Ishikawa (cell line): ENCODE measurements around the gene MBOAT7.

Experiments used
- CEBPB ChIP-seq: IDR thresholded peaks from 2 replicates; pipeline ENCODE4 v1.6.1; 2012
- CREB1 ChIP-seq: IDR thresholded peaks from 2 replicates; pipeline ENCODE4 v1.6.1; 2012; ENCODE audit warnings: low read depth
- EGR1 ChIP-seq: IDR thresholded peaks from 2 replicates; pipeline ENCODE4 v1.6.1; 2012
- EP300 ChIP-seq: IDR thresholded peaks from 2 replicates; pipeline ENCODE4 v1.6.1; 2012; ENCODE audit warnings: borderline replicate concordance
- FOXM1 ChIP-seq: IDR thresholded peaks from 2 replicates; pipeline ENCODE4 v1.6.1; 2012; ENCODE audit warnings: low read depth, borderline replicate concordance
- NFIC ChIP-seq: IDR thresholded peaks from 2 replicates; pipeline ENCODE4 v1.6.1; 2012
- RAD21 ChIP-seq: IDR thresholded peaks from 2 replicates; pipeline ENCODE4 v1.6.1; 2012; ENCODE audit warnings: low read depth
- TAF1 ChIP-seq: IDR thresholded peaks from 2 replicates; pipeline ENCODE4 v1.6.1; 2012; ENCODE audit warnings: low read depth, mild to moderate bottlenecking
- TCF12 ChIP-seq: IDR thresholded peaks from 2 replicates; pipeline ENCODE4 v1.6.1; 2012; ENCODE audit warnings: low read depth
- TEAD4 ChIP-seq: IDR thresholded peaks from 2 replicates; pipeline ENCODE4 v1.6.1; 2012
- YY1 ChIP-seq: IDR thresholded peaks from 2 replicates; pipeline ENCODE4 v1.6.1; 2012; ENCODE audit warnings: low read depth
- ZBTB7A ChIP-seq: IDR thresholded peaks from 2 replicates; pipeline ENCODE4 v1.6.1; 2012; ENCODE audit warnings: low read depth
- TF ChIP-seq, protein P1 (sequence below): IDR thresholded peaks from 2 replicates; pipeline ENCODE4 v1.6.1; 2012
- TF ChIP-seq, protein P2 (sequence below): IDR thresholded peaks from 2 replicates; pipeline ENCODE4 v1.6.1; 2012
- TF ChIP-seq, protein P3 (sequence below): IDR thresholded peaks from 2 replicates; pipeline ENCODE4 v1.6.1; 2012; ENCODE audit warnings: low read depth, mild to moderate bottlenecking

The MBOAT7 gene

DNA sequence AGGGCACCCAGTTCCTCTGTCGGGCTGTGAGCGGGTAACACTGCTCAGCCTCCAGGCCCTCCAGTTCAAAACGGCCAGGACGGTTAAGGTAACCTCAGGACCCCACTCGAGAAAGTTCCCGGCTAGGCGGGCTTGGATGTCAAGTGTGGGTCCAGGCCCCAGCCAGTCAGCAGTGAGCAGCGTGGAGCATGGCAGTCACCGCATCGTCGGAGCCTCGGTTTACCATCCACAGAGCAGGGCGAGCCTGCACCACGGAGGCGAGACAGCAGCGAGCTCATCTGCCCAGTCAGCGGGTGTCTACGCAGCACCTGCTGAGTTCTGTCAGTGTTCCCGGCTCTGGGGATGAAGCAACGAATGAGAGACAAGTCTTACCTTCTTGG is 59.8 kb downstream of the MBOAT7 start:
- TF ChIP-seq TEAD4, result no peak
- TF ChIP-seq TAF1, result no peak
- no peak for TF ChIP-seq CEBPB

DNA sequence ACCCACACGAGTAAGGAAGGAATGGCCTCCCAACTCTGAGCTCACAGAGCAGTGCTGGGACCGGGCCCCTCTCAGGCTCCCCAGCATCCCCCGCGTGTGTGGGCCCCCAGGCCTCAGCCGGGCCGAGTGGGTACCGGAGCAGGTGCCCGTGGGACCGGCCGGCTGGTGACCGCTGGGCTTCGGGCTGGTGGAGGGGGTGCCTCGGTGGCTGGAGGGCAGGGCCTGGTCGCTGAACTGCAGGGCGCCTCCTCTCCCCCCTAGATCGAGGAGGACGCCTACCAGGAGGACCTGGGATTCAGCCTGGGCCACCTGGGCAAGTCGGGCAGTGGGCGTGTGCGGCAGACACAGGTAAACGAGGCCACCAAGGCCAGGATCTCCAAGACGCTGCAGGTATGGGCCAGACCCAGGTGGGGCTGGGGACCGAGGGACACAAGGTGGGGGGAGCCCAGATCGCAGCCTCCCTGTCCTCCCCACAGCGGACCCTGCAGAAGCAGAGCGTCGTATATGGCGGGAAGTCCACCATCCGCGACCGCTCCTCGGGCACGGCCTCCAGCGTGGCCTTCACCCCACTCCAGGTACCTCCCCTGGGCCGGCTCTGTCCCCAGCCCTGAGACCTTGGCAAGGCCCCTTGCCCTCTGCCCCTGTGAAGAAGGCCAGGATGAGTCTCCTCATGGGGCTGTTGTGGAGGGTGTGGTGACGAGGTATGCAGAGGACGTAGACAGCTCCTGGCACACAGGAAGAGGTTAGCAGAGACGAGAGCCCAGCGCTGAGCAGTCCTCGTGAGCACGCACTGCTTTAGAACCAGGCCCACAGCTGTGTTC is 60.4 kb downstream of the MBOAT7 start:
- TF ChIP-seq CEBPB (no peak), NFIC (no peak), CREB1 (no peak), TCF12 (no peak), YY1 (no peak), EP300 (no peak), FOXM1 (no peak), EGR1 (no peak), ZBTB7A (no peak), RAD21 (no peak), TEAD4 (no peak), TAF1 (no peak)
- TF ChIP-seq, protein P1, sequence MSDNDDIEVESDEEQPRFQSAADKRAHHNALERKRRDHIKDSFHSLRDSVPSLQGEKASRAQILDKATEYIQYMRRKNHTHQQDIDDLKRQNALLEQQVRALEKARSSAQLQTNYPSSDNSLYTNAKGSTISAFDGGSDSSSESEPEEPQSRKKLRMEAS, result no peak
- TF ChIP-seq, protein P2, sequence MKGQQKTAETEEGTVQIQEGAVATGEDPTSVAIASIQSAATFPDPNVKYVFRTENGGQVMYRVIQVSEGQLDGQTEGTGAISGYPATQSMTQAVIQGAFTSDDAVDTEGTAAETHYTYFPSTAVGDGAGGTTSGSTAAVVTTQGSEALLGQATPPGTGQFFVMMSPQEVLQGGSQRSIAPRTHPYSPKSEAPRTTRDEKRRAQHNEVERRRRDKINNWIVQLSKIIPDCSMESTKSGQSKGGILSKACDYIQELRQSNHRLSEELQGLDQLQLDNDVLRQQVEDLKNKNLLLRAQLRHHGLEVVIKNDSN, result no peak
- TF ChIP-seq, protein P3, sequence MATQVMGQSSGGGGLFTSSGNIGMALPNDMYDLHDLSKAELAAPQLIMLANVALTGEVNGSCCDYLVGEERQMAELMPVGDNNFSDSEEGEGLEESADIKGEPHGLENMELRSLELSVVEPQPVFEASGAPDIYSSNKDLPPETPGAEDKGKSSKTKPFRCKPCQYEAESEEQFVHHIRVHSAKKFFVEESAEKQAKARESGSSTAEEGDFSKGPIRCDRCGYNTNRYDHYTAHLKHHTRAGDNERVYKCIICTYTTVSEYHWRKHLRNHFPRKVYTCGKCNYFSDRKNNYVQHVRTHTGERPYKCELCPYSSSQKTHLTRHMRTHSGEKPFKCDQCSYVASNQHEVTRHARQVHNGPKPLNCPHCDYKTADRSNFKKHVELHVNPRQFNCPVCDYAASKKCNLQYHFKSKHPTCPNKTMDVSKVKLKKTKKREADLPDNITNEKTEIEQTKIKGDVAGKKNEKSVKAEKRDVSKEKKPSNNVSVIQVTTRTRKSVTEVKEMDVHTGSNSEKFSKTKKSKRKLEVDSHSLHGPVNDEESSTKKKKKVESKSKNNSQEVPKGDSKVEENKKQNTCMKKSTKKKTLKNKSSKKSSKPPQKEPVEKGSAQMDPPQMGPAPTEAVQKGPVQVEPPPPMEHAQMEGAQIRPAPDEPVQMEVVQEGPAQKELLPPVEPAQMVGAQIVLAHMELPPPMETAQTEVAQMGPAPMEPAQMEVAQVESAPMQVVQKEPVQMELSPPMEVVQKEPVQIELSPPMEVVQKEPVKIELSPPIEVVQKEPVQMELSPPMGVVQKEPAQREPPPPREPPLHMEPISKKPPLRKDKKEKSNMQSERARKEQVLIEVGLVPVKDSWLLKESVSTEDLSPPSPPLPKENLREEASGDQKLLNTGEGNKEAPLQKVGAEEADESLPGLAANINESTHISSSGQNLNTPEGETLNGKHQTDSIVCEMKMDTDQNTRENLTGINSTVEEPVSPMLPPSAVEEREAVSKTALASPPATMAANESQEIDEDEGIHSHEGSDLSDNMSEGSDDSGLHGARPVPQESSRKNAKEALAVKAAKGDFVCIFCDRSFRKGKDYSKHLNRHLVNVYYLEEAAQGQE, result no peak

DNA sequence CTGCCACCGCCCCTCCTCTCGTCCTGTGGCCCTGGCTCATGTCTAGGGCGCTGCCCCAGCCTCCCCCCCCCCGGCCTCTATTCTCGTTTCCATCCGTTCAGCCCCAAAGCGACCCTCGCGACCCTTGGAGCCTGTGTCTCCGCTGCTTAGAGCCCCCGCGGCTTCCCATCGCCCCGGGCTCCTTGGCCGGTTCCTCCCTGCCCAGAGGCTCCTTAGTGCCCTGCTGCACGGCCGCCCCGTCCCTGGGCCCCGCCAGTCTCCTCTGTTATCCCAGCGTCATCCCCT is 61.0 kb downstream of the MBOAT7 start:
- TF ChIP-seq RAD21, result no peak
- TF ChIP-seq, protein P1, result no peak
- TF ChIP-seq NFIC, result no peak
- no peak for TF ChIP-seq YY1
- TF ChIP-seq ZBTB7A, result no peak
- no peak for TF ChIP-seq CREB1
- TF ChIP-seq EGR1, result no peak
- TF ChIP-seq TCF12, result no peak
- TF ChIP-seq CEBPB, result no peak
- no peak for TF ChIP-seq FOXM1
- no peak for TF ChIP-seq EP300
- TF ChIP-seq, protein P2, result no peak
- no peak for TF ChIP-seq TEAD4
- TF ChIP-seq, protein P3, result no peak
- TF ChIP-seq TAF1, result no peak

DNA sequence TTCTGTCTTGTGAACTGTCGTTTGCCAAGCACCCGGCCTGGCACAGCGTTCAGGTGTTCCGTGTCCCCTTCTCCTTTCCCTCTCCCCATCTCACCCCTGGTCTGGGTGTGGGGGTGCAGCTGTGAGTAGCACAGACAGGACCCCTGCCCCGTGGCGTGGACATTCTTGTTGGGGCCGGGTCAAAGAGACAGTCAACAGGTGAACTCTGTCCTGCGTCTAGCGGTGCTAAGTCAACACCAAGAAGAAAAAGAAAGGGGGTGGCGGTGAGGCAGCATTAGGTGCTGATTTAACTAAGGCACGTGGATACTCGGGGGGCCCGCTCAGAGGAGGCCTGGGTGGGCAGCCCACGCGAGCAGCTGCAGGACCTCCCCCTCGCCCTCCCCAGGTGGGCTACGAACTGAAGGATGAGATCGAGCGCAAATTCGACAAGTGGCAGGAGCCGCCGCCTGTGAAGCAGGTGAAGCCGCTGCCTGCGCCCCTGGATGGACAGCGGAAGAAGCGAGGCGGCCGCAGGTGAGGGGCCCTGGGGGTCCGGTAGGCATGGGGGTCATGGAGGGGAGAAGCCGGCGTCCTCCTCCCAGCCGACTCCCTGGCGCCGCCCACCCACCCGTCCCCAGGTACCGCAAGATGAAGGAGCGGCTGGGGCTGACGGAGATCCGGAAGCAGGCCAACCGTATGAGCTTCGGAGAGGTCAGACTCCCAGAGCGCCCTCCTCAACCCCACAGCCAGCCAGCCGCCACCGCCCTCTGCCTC is 61.5 kb downstream of the MBOAT7 start:
- TF ChIP-seq, protein P3, result no peak
- no peak for TF ChIP-seq TAF1
- TF ChIP-seq, protein P1, result no peak
- no peak for TF ChIP-seq FOXM1
- TF ChIP-seq CEBPB, result no peak
- no peak for TF ChIP-seq ZBTB7A
- TF ChIP-seq TCF12, result no peak
